HepG2 (cell line): ENCODE measurements around the gene STC2. TPM values are rescaled to one million over a fixed set of nuclear protein-coding genes. Genes with fewer than 3 reads are reported as not detected.

Experiments
- ATAC-seq: fragments of 200-7000 bp; cut with Tn5 transposase; 3 replicates; pipeline ENCODE4 v1.9.1; 2020; ENCODE audit warnings: mild to moderate bottlenecking, moderate library complexity
- BruUV-seq: library from RNA; stranded (reverse); fragments of 400-500 nt; replicated peaks from 2 replicates; lab custom pipeline; 2021; lab: Mats Ljungman, UMichigan
- CTCF ChIA-PET: fragments of 300-600 bp; formaldehyde crosslinking; extraction: SDS; loops from one replicate; lab custom pipeline; 2021; ENCODE audit warnings: low total read pairs, inconsistent platforms, low intra/inter-chr PET ratio; lab: Yijun Ruan, JAX
- POLR2A ChIA-PET: fragments of 350-600 bp; sonication (Branson Sonifier 250); formaldehyde crosslinking; loops from one replicate; lab custom pipeline; 2020; ENCODE audit warnings: antibody characterized with exemption, inconsistent platforms; lab: Yijun Ruan, JAX
- DNase-seq: peaks from one replicate; pipeline ENCODE4 v3.0.0-alpha.2; 2015; ENCODE audit warnings: low spot score
- FAIRE-seq: peaks from 3 replicates; lab custom pipeline; 2011; peaks lifted over from hg19 to GRCh38; lab: Jason Lieb, UNC
- H2AFZ ChIP-seq: one replicate; pipeline ENCODE4 v1.6.1; 2011; ENCODE audit warnings: low read length, inconsistent platforms
- H3K27ac ChIP-seq: fragments of 300-600 bp; 3 replicates; pipeline ENCODE4 v1.8.0; 2011; ENCODE audit warnings: mixed run types, mild to moderate bottlenecking, mixed read lengths, low read length, inconsistent platforms; ENCODE audit not compliant: insufficient read depth; ENCODE audit errors: extremely low read length
- H3K27me3 ChIP-seq, 2 experiments: fragments of 200-600 bp in 1 of 2; 2 replicates in 1 of 2; 3 replicates in 1 of 2; pipeline versions ENCODE4 v1.6.0 to v1.8.0; 2011; ENCODE audit warnings: low read length in 2 of 2, mild to moderate bottlenecking in 2 of 2, moderate library complexity in 2 of 2, inconsistent platforms in 1 of 2; ENCODE audit not compliant: insufficient read depth in 2 of 2, control insufficient read depth in 1 of 2
- H3K36me3 ChIP-seq, 2 experiments: fragments of 200-600 bp in 1 of 2; replicated peaks in 1 of 2; 2 replicates in 1 of 2; 3 replicates in 1 of 2; pipeline versions ENCODE4 v1.5.1 to v1.8.0; 2011; ENCODE audit warnings: low read length in 2 of 2, inconsistent platforms in 1 of 2; ENCODE audit not compliant: insufficient read depth in 2 of 2, control insufficient read depth in 1 of 2
- H3K4me1 ChIP-seq: 2 replicates; pipeline ENCODE4 v1.5.1; 2012; ENCODE audit warnings: low read length, inconsistent platforms; ENCODE audit not compliant: insufficient read depth
- H3K4me2 ChIP-seq: 2 replicates; pipeline ENCODE4 v1.6.0; 2011; ENCODE audit warnings: low read depth, low read length, inconsistent platforms
- H3K4me3 ChIP-seq, 3 experiments: fragments of 200-600 bp in 1 of 3; sonication (generic), shearing (Covaris generic) in 1 of 3; replicated peaks in 1 of 3; 2 replicates each; pipeline ENCODE4 v1.5.1; 2011 to 2016; ENCODE audit warnings: low read length in 3 of 3, inconsistent platforms in 2 of 3, low read depth in 2 of 3, mild to moderate bottlenecking in 2 of 3, control low read depth in 1 of 3, mixed read lengths in 1 of 3; ENCODE audit not compliant: insufficient read depth in 1 of 3
- H3K79me2 ChIP-seq: one replicate; pipeline ENCODE4 v1.6.1; 2011; ENCODE audit warnings: low read length, inconsistent platforms; ENCODE audit not compliant: insufficient read depth
- H3K9ac ChIP-seq: 2 replicates; pipeline ENCODE4 v1.6.0; 2011; ENCODE audit warnings: mild to moderate bottlenecking, low read depth, low read length, inconsistent platforms; ENCODE audit not compliant: insufficient read depth
- H3K9me3 ChIP-seq: 2 replicates; pipeline ENCODE4 v1.5.1; 2012; ENCODE audit warnings: mild to moderate bottlenecking, low read length
- H4K20me1 ChIP-seq: 2 replicates; pipeline ENCODE4 v1.6.0; 2011; ENCODE audit warnings: inconsistent platforms, mild to moderate bottlenecking, low read length, moderate library complexity; ENCODE audit not compliant: insufficient read depth
- MAFG ChIP-seq: sonication (generic); formaldehyde crosslinking; IDR thresholded peaks from 2 replicates; pipeline ENCODE4 v1.5.1; 2020; ENCODE audit warnings: mild to moderate bottlenecking, missing genetic modification reagents
- POLR2AphosphoS5 ChIP-seq: IDR thresholded peaks from 2 replicates; pipeline ENCODE4 v1.6.1; 2012; ENCODE audit warnings: low read depth, low read length
- RBM22 ChIP-seq: fragments of 200-400 bp; formaldehyde crosslinking; optimal IDR thresholded peaks from 2 replicates; pipeline ENCODE3; 2017; ENCODE audit warnings: mild to moderate bottlenecking, low read length, moderate library complexity
- SETDB1 ChIP-seq: sonication (generic); formaldehyde crosslinking; IDR thresholded peaks from 2 replicates; pipeline ENCODE4 v1.5.1; 2020; ENCODE audit warnings: missing genetic modification reagents, mild to moderate bottlenecking, borderline replicate concordance
- ZNF329 ChIP-seq: sonication (generic); formaldehyde crosslinking; IDR thresholded peaks from 2 replicates; pipeline ENCODE4 v1.9.0; 2021; ENCODE audit warnings: low read depth, mild to moderate bottlenecking, missing genetic modification reagents
- ZNF816 ChIP-seq: sonication (generic); formaldehyde crosslinking; IDR thresholded peaks from 2 replicates; pipeline ENCODE4 v1.8.0; 2022; ENCODE audit warnings: missing genetic modification reagents, mild to moderate bottlenecking, borderline replicate concordance
- WGBS: methylation state at CpG from one replicate; pipeline ENCODE4 v1.1.6; 2017; ENCODE audit warnings: low lambda C conversion rate; 5-methylcytosine and 5-hydroxymethylcytosine counted together
- in situ Hi-C: cut with HindIII; loops from 2 replicates; pipeline ENCODE4 v1.10.0; 2017; ENCODE audit warnings: low pct_unique_long_range_greater_than_20kb; ENCODE audit not compliant: extremely low pct_ligation_motif_present
- intact Hi-C: fragments of 100-400 bp; cut with micrococcal nuclease; formaldehyde crosslinking; loops from one replicate; pipeline ENCODE4 v1.10.0; 2022; ENCODE audit not compliant: unreplicated experiment
- polyA plus RNA-seq, 8 experiments: library from polyadenylated mRNA; depleted of rRNA in 3 of 8; stranded (reverse) in 7 of 8; unstranded in 1 of 8; fragments of >200 nt; fragmentation: Illumina TruSeq in 4 of 8; extraction: Trizol in 4 of 8; gene quantifications; 2 replicates each; pipeline versions ENCODE4 v1.2.1 to v1.2.3, GENCODE V29; 2011 to 2016; ENCODE audit warnings: low read depth in 4 of 8, missing spikeins in 1 of 8, mixed read lengths in 1 of 8; ENCODE audit not compliant: insufficient read depth in 1 of 8
- total RNA-seq, 5 experiments: library from RNA; depleted of rRNA; stranded (reverse); fragments of >200 nt; fragmentation: Illumina TruSeq; extraction: Trizol; gene quantifications; 2 replicates each; pipeline ENCODE4 v1.2.3, GENCODE V29; 2016; ENCODE audit warnings: low read depth in 1 of 5
- TF ChIP-seq, protein P1 (sequence below): sonication (generic); formaldehyde crosslinking; IDR thresholded peaks from 2 replicates; pipeline ENCODE4 v1.5.1; 2020; ENCODE audit warnings: missing genetic modification reagents, mild to moderate bottlenecking, borderline replicate concordance
- TF ChIP-seq, protein P2 (sequence below): IDR thresholded peaks from 2 replicates; pipeline ENCODE4 v1.6.1; 2016; ENCODE audit warnings: missing genetic modification reagents, missing compliant biosample characterization
- TF ChIP-seq, protein P3 (sequence below): sonication (generic); formaldehyde crosslinking; IDR thresholded peaks from 2 replicates; pipeline ENCODE4 v1.9.0; 2021; ENCODE audit warnings: missing genetic modification reagents, mild to moderate bottlenecking, borderline replicate concordance

Gene STC2
- total and polyA plus RNA-seq, 2 of the 13 experiments (the other 11 are each of a cell fraction or from before 2014, with no cell fraction given) = 27.1 to 69.2 TPM

DNA sequence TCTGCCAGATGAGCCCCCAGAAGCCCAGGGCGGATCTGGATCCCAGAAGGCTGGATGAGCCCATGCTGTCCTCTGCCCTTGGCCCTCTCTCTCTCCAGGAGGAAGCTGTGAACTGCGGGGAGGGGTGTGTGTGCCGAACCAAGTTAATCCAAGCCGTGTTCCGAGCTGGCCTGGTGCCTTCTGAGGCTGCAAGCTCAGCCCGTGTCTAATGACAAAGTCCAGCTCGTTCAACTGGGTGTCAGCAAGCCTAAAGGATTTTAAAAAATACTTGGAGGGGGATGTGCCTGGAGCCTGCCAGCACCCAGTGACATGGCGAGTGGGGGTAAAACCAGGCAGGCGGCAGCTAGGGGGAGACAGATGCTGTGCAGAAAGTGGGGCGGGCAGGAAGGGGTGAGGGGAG, 8.0 kb downstream of the STC2 start (continued):
- TF ChIP-seq POLR2AphosphoS5 = 0 out of 2 replicates have a peak, but pooled peaks have one; percentile 13
- no peak for TF ChIP-seq ZNF816
- TF ChIP-seq, protein P1, sequence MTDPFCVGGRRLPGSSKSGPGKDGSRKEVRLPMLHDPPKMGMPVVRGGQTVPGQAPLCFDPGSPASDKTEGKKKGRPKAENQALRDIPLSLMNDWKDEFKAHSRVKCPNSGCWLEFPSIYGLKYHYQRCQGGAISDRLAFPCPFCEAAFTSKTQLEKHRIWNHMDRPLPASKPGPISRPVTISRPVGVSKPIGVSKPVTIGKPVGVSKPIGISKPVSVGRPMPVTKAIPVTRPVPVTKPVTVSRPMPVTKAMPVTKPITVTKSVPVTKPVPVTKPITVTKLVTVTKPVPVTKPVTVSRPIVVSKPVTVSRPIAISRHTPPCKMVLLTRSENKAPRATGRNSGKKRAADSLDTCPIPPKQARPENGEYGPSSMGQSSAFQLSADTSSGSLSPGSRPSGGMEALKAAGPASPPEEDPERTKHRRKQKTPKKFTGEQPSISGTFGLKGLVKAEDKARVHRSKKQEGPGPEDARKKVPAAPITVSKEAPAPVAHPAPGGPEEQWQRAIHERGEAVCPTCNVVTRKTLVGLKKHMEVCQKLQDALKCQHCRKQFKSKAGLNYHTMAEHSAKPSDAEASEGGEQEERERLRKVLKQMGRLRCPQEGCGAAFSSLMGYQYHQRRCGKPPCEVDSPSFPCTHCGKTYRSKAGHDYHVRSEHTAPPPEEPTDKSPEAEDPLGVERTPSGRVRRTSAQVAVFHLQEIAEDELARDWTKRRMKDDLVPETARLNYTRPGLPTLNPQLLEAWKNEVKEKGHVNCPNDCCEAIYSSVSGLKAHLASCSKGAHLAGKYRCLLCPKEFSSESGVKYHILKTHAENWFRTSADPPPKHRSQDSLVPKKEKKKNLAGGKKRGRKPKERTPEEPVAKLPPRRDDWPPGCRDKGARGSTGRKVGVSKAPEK (CRISPR knock-in tag) = no peak
- no peak for TF ChIP-seq ZNF329 (CRISPR knock-in tag)

DNA sequence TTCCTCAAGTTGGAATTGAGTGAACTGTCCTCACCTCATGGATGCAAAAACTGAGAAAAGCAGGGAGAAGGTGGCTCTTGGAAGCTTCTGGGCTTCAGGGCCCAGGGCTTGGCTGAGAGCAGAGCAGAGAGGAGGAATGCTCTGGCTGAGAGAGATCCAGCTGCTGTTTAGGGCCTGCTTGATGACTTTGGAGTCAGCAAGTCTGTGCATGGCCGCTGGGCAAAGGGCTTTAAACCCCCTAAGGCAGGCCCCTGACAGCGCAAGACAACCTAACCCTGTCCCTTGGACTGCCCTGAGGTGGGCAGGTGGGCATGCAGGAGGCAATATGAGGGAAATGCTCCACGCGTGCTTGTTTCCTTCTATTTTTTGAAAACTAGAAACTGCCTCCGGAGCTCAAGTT, 8.6 kb downstream of the STC2 start:
- Histone ChIP-seq H4K20me1 (peaks cover 35% of the 10 kb centered on the region), H3K9me3 (no peaks in the 10 kb centered on the region), H3K27ac (no peak overlapping the region), H3K36me3 (peaks cover 53 to 85% of the 10 kb centered on the region in 2 experiments), H3K4me3 (no peak overlapping the region), H3K4me2 (no peak overlapping the region), H3K9ac (no peak overlapping the region), H3K79me2 (peaks cover 19% of the 10 kb centered on the region), H3K4me1 (peaks cover 67% of the 10 kb centered on the region), H3K27me3 (no peaks in the 10 kb centered on the region), H2AFZ (no peak overlapping the region)
- intact Hi-C loops (no loop called here), in situ Hi-C loops (no loop called here)
- CTCF ChIA-PET = no interaction called here
- no peak for TF ChIP-seq MAFG
- TF ChIP-seq RBM22 = peak; percentile 17
- TF ChIP-seq, protein P2, sequence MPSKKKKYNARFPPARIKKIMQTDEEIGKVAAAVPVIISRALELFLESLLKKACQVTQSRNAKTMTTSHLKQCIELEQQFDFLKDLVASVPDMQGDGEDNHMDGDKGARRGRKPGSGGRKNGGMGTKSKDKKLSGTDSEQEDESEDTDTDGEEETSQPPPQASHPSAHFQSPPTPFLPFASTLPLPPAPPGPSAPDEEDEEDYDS (CRISPR knock-in tag) = no peak
- TF ChIP-seq, protein P3, sequence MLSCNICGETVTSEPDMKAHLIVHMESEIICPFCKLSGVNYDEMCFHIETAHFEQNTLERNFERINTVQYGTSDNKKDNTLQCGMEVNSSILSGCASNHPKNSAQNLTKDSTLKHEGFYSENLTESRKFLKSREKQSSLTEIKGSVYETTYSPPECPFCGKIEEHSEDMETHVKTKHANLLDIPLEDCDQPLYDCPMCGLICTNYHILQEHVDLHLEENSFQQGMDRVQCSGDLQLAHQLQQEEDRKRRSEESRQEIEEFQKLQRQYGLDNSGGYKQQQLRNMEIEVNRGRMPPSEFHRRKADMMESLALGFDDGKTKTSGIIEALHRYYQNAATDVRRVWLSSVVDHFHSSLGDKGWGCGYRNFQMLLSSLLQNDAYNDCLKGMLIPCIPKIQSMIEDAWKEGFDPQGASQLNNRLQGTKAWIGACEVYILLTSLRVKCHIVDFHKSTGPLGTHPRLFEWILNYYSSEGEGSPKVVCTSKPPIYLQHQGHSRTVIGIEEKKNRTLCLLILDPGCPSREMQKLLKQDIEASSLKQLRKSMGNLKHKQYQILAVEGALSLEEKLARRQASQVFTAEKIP = no peak
- no peak for TF ChIP-seq SETDB1
- 100% methylated on average over 3 of the region's 5 CpGs for WGBS
- FAIRE-seq = no peak
- no peak for DNase-seq
- BruUV-seq = no TSS peak
- POLR2A ChIA-PET = interaction anchor here (0.9 to 6.6 kb wide), 5 partner anchors 9 to 26 kb away, joined by 3 to 86 read pairs (median 5); partner anchors contain the start of gene STC2
- no peak for ATAC-seq
